ENCODE measurements around the gene NXT1.
A peak's percentile ranks its signal among the peaks of the same experiment; 100 is the strongest.
"Not testable (repeated sequence)": the region's sequence is repeated elsewhere in the genome, so short reads cannot be mapped to it uniquely, and the experiment has no call there.

Gene NXT1

GRCh38 chr20:23347791-23348190 lies 2.8 kb upstream of the NXT1 start:
- no peaks in the 10 kb centered on the region for H3K36me3 ChIP-seq (ENCODE audit: control insufficient read depth, low read depth, low read length)
- no peak overlapping the region for H3K27ac ChIP-seq (ENCODE audit: low read length)
- peaks cover 9% of the 10 kb centered on the region for H3K4me1 ChIP-seq (ENCODE audit: control insufficient read depth, low read depth, low read length)
- H3K9ac ChIP-seq (ENCODE audit: low read length): no peak overlapping the region
- H3K27me3 ChIP-seq (ENCODE audit: control insufficient read depth, insufficient read depth, low read length): no peaks in the 10 kb centered on the region
- H3K4me3 ChIP-seq (ENCODE audit: low read length): no peak overlapping the region
- no peaks in the 10 kb centered on the region for H3K9me3 ChIP-seq (ENCODE audit: control insufficient read depth, low read depth, low read length)

GRCh38 chr20:23348510-23348909 lies 2.1 kb upstream of the NXT1 start:
- H3K4me3 ChIP-seq (ENCODE audit: low read length); H3K36me3 ChIP-seq (ENCODE audit: control insufficient read depth, low read depth, low read length); H3K9me3 ChIP-seq (ENCODE audit: control insufficient read depth, low read depth, low read length); H3K27me3 ChIP-seq (ENCODE audit: control insufficient read depth, insufficient read depth, low read length); H3K4me1 ChIP-seq (ENCODE audit: control insufficient read depth, low read depth, low read length); H3K27ac ChIP-seq (ENCODE audit: low read length); H3K9ac ChIP-seq (ENCODE audit: low read length): not testable (repeated sequence)

GRCh38 chr20:23349338-23350195 lies 1.0 kb upstream of the NXT1 start:
- H3K4me3 ChIP-seq (ENCODE audit: low read length): peak overlapping the region; percentile 90
- H3K9me3 ChIP-seq (ENCODE audit: control insufficient read depth, low read depth, low read length): no peaks in the 10 kb centered on the region
- H3K9ac ChIP-seq (ENCODE audit: low read length): peak overlapping the region; percentile 67
- no peaks in the 10 kb centered on the region for H3K27me3 ChIP-seq (ENCODE audit: control insufficient read depth, insufficient read depth, low read length)
- peaks cover 9% of the 10 kb centered on the region for H3K4me1 ChIP-seq (ENCODE audit: control insufficient read depth, low read depth, low read length)
- H3K36me3 ChIP-seq (ENCODE audit: control insufficient read depth, low read depth, low read length): peaks cover 8% of the 10 kb centered on the region
- H3K27ac ChIP-seq (ENCODE audit: low read length): peak overlapping the region; percentile 61

- peak overlapping the region; percentile 90 for H3K4me3 ChIP-seq (ENCODE audit: low read length)
- H3K9ac ChIP-seq (ENCODE audit: low read length): peak overlapping the region; percentile 67
- no peak overlapping the region for H3K27ac ChIP-seq (ENCODE audit: low read length)
- no peaks in the 10 kb centered on the region for H3K9me3 ChIP-seq (ENCODE audit: control insufficient read depth, low read depth, low read length)
- H3K4me1 ChIP-seq (ENCODE audit: control insufficient read depth, low read depth, low read length): peaks cover 9% of the 10 kb centered on the region
- peaks cover 22% of the 10 kb centered on the region for H3K36me3 ChIP-seq (ENCODE audit: control insufficient read depth, low read depth, low read length)
- H3K27me3 ChIP-seq (ENCODE audit: control insufficient read depth, insufficient read depth, low read length): no peaks in the 10 kb centered on the region
Observed at GRCh38 chr20:23350904-23351838, 580 bp downstream of the NXT1 start.

GRCh38 chr20:23356203-23356602 lies 5.6 kb downstream of the NXT1 start:
- H3K36me3 ChIP-seq (ENCODE audit: control insufficient read depth, low read depth, low read length): peaks cover 22% of the 10 kb centered on the region
- peaks cover 10% of the 10 kb centered on the region for H3K4me1 ChIP-seq (ENCODE audit: control insufficient read depth, low read depth, low read length)
- no peaks in the 10 kb centered on the region for H3K9me3 ChIP-seq (ENCODE audit: control insufficient read depth, low read depth, low read length)
- H3K4me3 ChIP-seq (ENCODE audit: low read length): no peak overlapping the region
- no peak overlapping the region for H3K27ac ChIP-seq (ENCODE audit: low read length)
- no peaks in the 10 kb centered on the region for H3K27me3 ChIP-seq (ENCODE audit: control insufficient read depth, insufficient read depth, low read length)
- no peak overlapping the region for H3K9ac ChIP-seq (ENCODE audit: low read length)

- Histone ChIP-seq H3K36me3 (ENCODE audit: control insufficient read depth, low read depth, low read length) (peaks cover 22% of the 10 kb centered on the region), H3K4me1 (ENCODE audit: control insufficient read depth, low read depth, low read length) (peaks cover 10% of the 10 kb centered on the region), H3K4me3 (ENCODE audit: low read length) (peak overlapping the region; percentile 93), H3K27me3 (ENCODE audit: control insufficient read depth, insufficient read depth, low read length) (no peaks in the 10 kb centered on the region), H3K27ac (ENCODE audit: low read length) (peak overlapping the region; percentile 79), H3K9me3 (ENCODE audit: control insufficient read depth, low read depth, low read length) (no peaks in the 10 kb centered on the region), H3K9ac (ENCODE audit: low read length) (peak overlapping the region; percentile 80)
Observed at GRCh38 chr20:23357767-23358562, 7.4 kb downstream of the NXT1 start.

- Histone ChIP-seq H3K9me3 (ENCODE audit: control insufficient read depth, low read depth, low read length) (no peaks in the 10 kb centered on the region), H3K4me3 (ENCODE audit: low read length) (peak overlapping the region; percentile 58), H3K36me3 (ENCODE audit: control insufficient read depth, low read depth, low read length) (peaks cover 22% of the 10 kb centered on the region), H3K27me3 (ENCODE audit: control insufficient read depth, insufficient read depth, low read length) (no peaks in the 10 kb centered on the region), H3K27ac (ENCODE audit: low read length) (no peak overlapping the region), H3K9ac (ENCODE audit: low read length) (no peak overlapping the region), H3K4me1 (ENCODE audit: control insufficient read depth, low read depth, low read length) (peaks cover 10% of the 10 kb centered on the region)
Observed at GRCh38 chr20:23358563-23358906, 7.9 kb downstream of the NXT1 start.

GRCh38 chr20:23358923-23359593 lies 8.5 kb downstream of the NXT1 start:
- Histone ChIP-seq H3K4me3 (ENCODE audit: low read length) (no peak overlapping the region), H3K9me3 (ENCODE audit: control insufficient read depth, low read depth, low read length) (no peaks in the 10 kb centered on the region), H3K9ac (ENCODE audit: low read length) (no peak overlapping the region), H3K36me3 (ENCODE audit: control insufficient read depth, low read depth, low read length) (peaks cover 19% of the 10 kb centered on the region), H3K27me3 (ENCODE audit: control insufficient read depth, insufficient read depth, low read length) (no peaks in the 10 kb centered on the region), H3K4me1 (ENCODE audit: control insufficient read depth, low read depth, low read length) (peaks cover 10% of the 10 kb centered on the region), H3K27ac (ENCODE audit: low read length) (no peak overlapping the region)

- Histone ChIP-seq H3K9me3 (ENCODE audit: control insufficient read depth, low read depth, low read length) (no peaks in the 10 kb centered on the region), H3K4me1 (ENCODE audit: control insufficient read depth, low read depth, low read length) (peaks cover 10% of the 10 kb centered on the region), H3K27ac (ENCODE audit: low read length) (no peak overlapping the region), H3K27me3 (ENCODE audit: control insufficient read depth, insufficient read depth, low read length) (no peaks in the 10 kb centered on the region), H3K36me3 (ENCODE audit: control insufficient read depth, low read depth, low read length) (peaks cover 14% of the 10 kb centered on the region), H3K9ac (ENCODE audit: low read length) (peak overlapping the region; percentile 90), H3K4me3 (ENCODE audit: low read length) (peak overlapping the region; percentile 87)
Observed at GRCh38 chr20:23360531-23360930, 9.9 kb downstream of the NXT1 start.

GRCh38 chr20:23361119-23361475 lies 10.5 kb downstream of the NXT1 start:
- Histone ChIP-seq H3K4me1 (ENCODE audit: control insufficient read depth, low read depth, low read length) (peaks cover 10% of the 10 kb centered on the region), H3K4me3 (ENCODE audit: low read length) (peak overlapping the region; percentile 87), H3K27ac (ENCODE audit: low read length) (peak overlapping the region; percentile 96), H3K9ac (ENCODE audit: low read length) (peak overlapping the region; percentile 90), H3K27me3 (ENCODE audit: control insufficient read depth, insufficient read depth, low read length) (no peaks in the 10 kb centered on the region), H3K36me3 (ENCODE audit: control insufficient read depth, low read depth, low read length) (peaks cover 10% of the 10 kb centered on the region), H3K9me3 (ENCODE audit: control insufficient read depth, low read depth, low read length) (no peaks in the 10 kb centered on the region)

All from iPS-18a (cell line).